CD14-positive monocyte (primary cell): ENCODE data around the gene CRTC1. TPM values are rescaled to one million over a fixed set of nuclear protein-coding genes. Genes with fewer than 3 reads are reported as not detected.

Source experiments
- DNase-seq, 3 donors: peaks; one replicate each; pipeline ENCODE4 v3.0.0-alpha.2; 2011 to 2022
- H2AFZ ChIP-seq: 2 replicates; pipeline ENCODE4 v1.6.0; 2012; ENCODE audit warnings: mild to moderate bottlenecking, low read depth, low read length, inconsistent platforms; ENCODE audit not compliant: insufficient read depth, poor library complexity, severe bottlenecking
- H3K27ac ChIP-seq, 2 donors: 1 replicate in 1 of 2; 2 replicates in 1 of 2; pipeline ENCODE4 v1.5.1; 2012 to 2013; ENCODE audit warnings: low read length in 2 of 2, control low read depth in 1 of 2, inconsistent platforms in 1 of 2, low read depth in 1 of 2, mild to moderate bottlenecking in 1 of 2
- H3K27me3 ChIP-seq, 2 donors: one replicate each; pipeline versions ENCODE4 v1.6.0 to v1.6.1; 2011 to 2013; ENCODE audit warnings: low read length in 2 of 2; ENCODE audit not compliant: control insufficient read depth in 2 of 2, insufficient read depth in 2 of 2
- H3K36me3 ChIP-seq, 2 donors: replicated peaks in 1 of 2; 1 replicate in 1 of 2; 2 replicates in 1 of 2; pipeline versions ENCODE4 v1.5.1 to v1.6.1; 2012 to 2013; ENCODE audit warnings: low read length in 2 of 2, control low read depth in 1 of 2, inconsistent platforms in 1 of 2, mild to moderate bottlenecking in 1 of 2; ENCODE audit not compliant: insufficient read depth in 2 of 2, control insufficient read depth in 1 of 2
- H3K4me1 ChIP-seq, 2 donors: 1 replicate in 1 of 2; 2 replicates in 1 of 2; pipeline versions ENCODE4 v1.5.1 to v1.6.1; 2012 to 2013; ENCODE audit warnings: low read length in 2 of 2, control low read depth in 1 of 2, inconsistent platforms in 1 of 2, mild to moderate bottlenecking in 1 of 2, moderate library complexity in 1 of 2; ENCODE audit not compliant: insufficient read depth in 2 of 2, control insufficient read depth in 1 of 2
- H3K4me2 ChIP-seq: replicated peaks from 2 replicates; pipeline ENCODE3; 2012; ENCODE audit warnings: low read length, moderate library complexity, mild to moderate bottlenecking; ENCODE audit not compliant: poor library complexity, severe bottlenecking; ENCODE audit errors: extremely low read depth
- H3K4me3 ChIP-seq, 3 experiments: fragments of 200-600 bp in 1 of 3; sonication (generic) in 1 of 3; replicated peaks in 1 of 3; 1 replicate in 2 of 3; 2 replicates in 1 of 3; pipeline ENCODE4 v1.5.1; 2011 to 2013; ENCODE audit warnings: low read length in 3 of 3, mild to moderate bottlenecking in 3 of 3, control low read depth in 2 of 3, low read depth in 2 of 3, inconsistent platforms in 1 of 3, moderate library complexity in 1 of 3
- H3K79me2 ChIP-seq: 2 replicates; pipeline ENCODE4 v1.6.0; 2012; ENCODE audit warnings: mild to moderate bottlenecking, control low read depth, inconsistent platforms, low read length, moderate library complexity; ENCODE audit not compliant: insufficient read depth
- H3K9ac ChIP-seq: 2 replicates; pipeline ENCODE4 v1.6.0; 2017; ENCODE audit warnings: low read length, mild to moderate bottlenecking; ENCODE audit not compliant: insufficient read depth, poor library complexity, severe bottlenecking
- H3K9me3 ChIP-seq, 2 donors: replicated peaks in 1 of 2; 1 replicate in 1 of 2; 2 replicates in 1 of 2; pipeline versions ENCODE4 v1.5.1 to v1.6.1; 2012 to 2013; ENCODE audit warnings: low read length in 2 of 2, control low read depth in 1 of 2; ENCODE audit not compliant: control insufficient read depth in 1 of 2, insufficient read depth in 1 of 2
- H4K20me1 ChIP-seq: 2 replicates; pipeline ENCODE4 v1.6.0; 2012; ENCODE audit warnings: mild to moderate bottlenecking, low read length, control low read depth, moderate library complexity; ENCODE audit not compliant: insufficient read depth
- H3K27ac Mint-ChIP-seq, 7 donors: one replicate each; pipeline ENCODE4 v1.8.0; 2020; ENCODE audit warnings: mild to moderate bottlenecking in 7 of 7, mixed read lengths in 7 of 7, moderate library complexity in 6 of 7, inconsistent platforms in 2 of 7
- H3K27me3 Mint-ChIP-seq, 3 donors: one replicate each; pipeline ENCODE4 v1.8.0; 2021 to 2022; ENCODE audit warnings: low read depth in 3 of 3, mild to moderate bottlenecking in 3 of 3, mixed read lengths in 3 of 3, moderate library complexity in 3 of 3, inconsistent platforms in 1 of 3
- H3K36me3 Mint-ChIP-seq, 2 donors: one replicate each; pipeline ENCODE4 v1.8.0; 2020; ENCODE audit warnings: mixed read lengths in 2 of 2, inconsistent platforms in 1 of 2, mild to moderate bottlenecking in 1 of 2
- H3K4me1 Mint-ChIP-seq: one replicate; pipeline ENCODE4 v1.8.0; 2020; ENCODE audit warnings: mild to moderate bottlenecking, mixed read lengths
- H3K4me3 Mint-ChIP-seq, 2 donors: one replicate each; pipeline ENCODE4 v1.8.0; 2020; ENCODE audit warnings: mild to moderate bottlenecking in 2 of 2, mixed read lengths in 2 of 2, moderate library complexity in 1 of 2
- H3K9me3 Mint-ChIP-seq, 7 donors: one replicate each; pipeline ENCODE4 v1.8.0; 2020 to 2022; ENCODE audit warnings: mixed read lengths in 7 of 7, mild to moderate bottlenecking in 6 of 7, moderate library complexity in 6 of 7, inconsistent platforms in 2 of 7
- CTCF ChIP-seq: fragments of 200-600 bp; IDR thresholded peaks from one replicate; pipeline ENCODE4 v1.8.0; 2022; ENCODE audit warnings: antibody characterized with exemption, mild to moderate bottlenecking
- whole genome bisulfite sequencing: methylation state at CpG from one replicate; pipeline ENCODE4 v1.1.5; 2013; ENCODE audit warnings: missing lambda C conversion rate; ENCODE audit not compliant: insufficient coverage; 5-methylcytosine and 5-hydroxymethylcytosine counted together
- intact Hi-C, 2 donors: fragments of 100-400 bp; cut with micrococcal nuclease; formaldehyde crosslinking; loops; one replicate each; pipeline versions ENCODE4 v1.15.0 to v1.15.1; 2023
- polyA plus RNA-seq, 3 donors: library from polyadenylated mRNA; depleted of rRNA in 1 of 3; unstranded in 2 of 3; stranded (reverse) in 1 of 3; fragments of 300-500 nt in 2 of 3; fragments of >200 nt in 1 of 3; fragmentation: Illumina TruSeq in 2 of 3; gene quantifications; 1 replicate in 2 of 3; 2 replicates in 1 of 3; pipeline ENCODE4 v1.2.3, GENCODE V29; 2012 to 2021

The CRTC1 gene
- polyA plus RNA-seq, 3 donors = 0.28 to 9.2 (median 0.55) TPM

- no peaks in the 10 kb centered on the region for H3K27me3 ChIP-seq
- peaks cover 0 to 5% (median 3%) of the 10 kb centered on the region in 7 donors for H3K9me3 Mint-ChIP-seq
- H3K79me2 ChIP-seq = no peaks in the 10 kb centered on the region
- H3K4me2 ChIP-seq = no peak overlapping the region
- H3K4me1 Mint-ChIP-seq = peaks cover 29% of the 10 kb centered on the region
- peak overlapping the region in 1 of 7 donors; percentile 15 for H3K27ac Mint-ChIP-seq
- DNase-seq = no peak
- 91% methylated on average over 8 of the region's 10 CpGs for WGBS
- no peak overlapping the region for H3K4me3 Mint-ChIP-seq
- H3K9me3 ChIP-seq = no peaks in the 10 kb centered on the region
- peaks cover 2 to 16% of the 10 kb centered on the region in 2 donors for H3K36me3 ChIP-seq
- no peak overlapping the region for H3K4me3 ChIP-seq
- H3K27ac ChIP-seq = no peak overlapping the region
- peaks cover 8 to 9% (median 8%) of the 10 kb centered on the region in 3 donors for H3K27me3 Mint-ChIP-seq
- H3K36me3 Mint-ChIP-seq = peaks cover 9 to 30% of the 10 kb centered on the region in 2 donors
- peaks cover 47% of the 10 kb centered on the region for H4K20me1 ChIP-seq
- intact Hi-C loops = no loop called here
- no peak overlapping the region for H2AFZ ChIP-seq
- H3K4me1 ChIP-seq = peaks cover 9 to 14% of the 10 kb centered on the region in 2 donors
- TF ChIP-seq CTCF = no peak
- H3K9ac ChIP-seq = no peak overlapping the region
Measured at GRCh38 chr19:18660939-18661670, 22.4 kb upstream of the CRTC1 start.

GRCh38 chr19:18662972-18663732 is 20.3 kb upstream of the CRTC1 start:
- H3K9me3 Mint-ChIP-seq = peaks cover 0 to 5% (median 3%) of the 10 kb centered on the region in 7 donors
- peaks cover 29% of the 10 kb centered on the region for H3K4me1 Mint-ChIP-seq
- peaks cover 19 to 42% of the 10 kb centered on the region in 2 donors for H3K36me3 Mint-ChIP-seq
- TF ChIP-seq CTCF = no peak
- peaks cover 9 to 14% of the 10 kb centered on the region in 2 donors for H3K4me1 ChIP-seq
- peaks cover 34% of the 10 kb centered on the region for H4K20me1 ChIP-seq
- peak overlapping the region in 1 of 7 donors; percentile 13 for H3K27ac Mint-ChIP-seq
- no peaks in the 10 kb centered on the region for H3K79me2 ChIP-seq
- no peak for DNase-seq
- H3K27me3 Mint-ChIP-seq = peaks cover 6 to 8% (median 8%) of the 10 kb centered on the region in 3 donors
- peaks cover 11 to 34% of the 10 kb centered on the region in 2 donors for H3K36me3 ChIP-seq
- 92% methylated on average over 9 of the region's 15 CpGs for WGBS
- intact Hi-C loops = no loop called here
- H3K4me3 ChIP-seq = no peak overlapping the region
- no peak overlapping the region for H3K27ac ChIP-seq
- no peaks in the 10 kb centered on the region for H3K27me3 ChIP-seq
- H3K4me2 ChIP-seq = no peak overlapping the region
- no peak overlapping the region for H3K9ac ChIP-seq
- H3K4me3 Mint-ChIP-seq = no peak overlapping the region
- no peaks in the 10 kb centered on the region for H3K9me3 ChIP-seq
- no peak overlapping the region for H2AFZ ChIP-seq
